K562 (cell line): ENCODE results near the gene NXT1. TPM values are rescaled to one million over a fixed set of nuclear protein-coding genes. Genes with fewer than 3 reads are reported as not detected.

ENCODE experiments used
- ATAC-seq: fragments of 200-7000 bp; cut with Tn5 transposase; 3 replicates; pipeline ENCODE4 v1.9.1; 2020; ENCODE audit warnings: moderate library complexity
- BruUV-seq: library from RNA; stranded (reverse); fragments of 400-500 nt; replicated peaks from 2 replicates; lab custom pipeline; 2021; lab: Mats Ljungman, UMichigan
- CTCF ChIA-PET: fragments of 300-600 bp; formaldehyde crosslinking; extraction: SDS; loops from one replicate; lab custom pipeline; 2021; ENCODE audit warnings: low intra/inter-chr PET ratio; lab: Yijun Ruan, JAX
- POLR2A ChIA-PET: fragments of 300-600, 350-650 bp; sonication (Branson Sonifier 250); formaldehyde crosslinking; extraction: SDS; loops from one replicate; lab custom pipeline; 2021; ENCODE audit warnings: antibody characterized with exemption, inconsistent platforms; lab: Yijun Ruan, JAX
- DNase-seq, 4 experiments: peaks; one replicate each; pipeline versions ENCODE4 v3.0.0 to v3.0.0-alpha.2; 2011 to 2018; ENCODE audit warnings: low spot score in 3 of 4, mixed read lengths in 3 of 4; ENCODE audit errors: extremely low read depth in 1 of 4
- FAIRE-seq: peaks from 2 replicates; lab custom pipeline; 2011; peaks lifted over from hg19 to GRCh38; lab: Jason Lieb, UNC
- H2AFZ ChIP-seq: 2 replicates; pipeline ENCODE4 v1.6.0; 2011; ENCODE audit warnings: low read depth, low read length, control low read depth, inconsistent platforms
- H3K27ac ChIP-seq: fragments of 200-600 bp; 3 replicates; pipeline ENCODE4 v1.8.0; 2011; ENCODE audit warnings: low read depth, mild to moderate bottlenecking, control low read depth, inconsistent platforms, low read length, moderate library complexity, mixed read lengths; ENCODE audit errors: extremely low read depth
- H3K27me3 ChIP-seq, 2 experiments: fragments of 300-600 bp in 1 of 2; 2 replicates in 1 of 2; 3 replicates in 1 of 2; pipeline versions ENCODE4 v1.6.0 to v1.8.0; 2011; ENCODE audit warnings: inconsistent platforms in 2 of 2, low read length in 2 of 2, mild to moderate bottlenecking in 1 of 2, mixed read lengths in 1 of 2, moderate library complexity in 1 of 2; ENCODE audit not compliant: control insufficient read depth in 2 of 2, insufficient read depth in 2 of 2
- H3K36me3 ChIP-seq: fragments of 300-600 bp; 3 replicates; pipeline ENCODE4 v1.8.0; 2011; ENCODE audit warnings: mild to moderate bottlenecking, low read length, inconsistent platforms; ENCODE audit not compliant: control insufficient read depth, insufficient read depth
- H3K4me1 ChIP-seq, 2 experiments: fragments of 200-600 bp in 1 of 2; replicated peaks in 1 of 2; 2 replicates in 1 of 2; 3 replicates in 1 of 2; pipeline versions ENCODE4 v1.5.1 to v1.8.0; 2011; ENCODE audit warnings: inconsistent platforms in 2 of 2, low read length in 2 of 2, mild to moderate bottlenecking in 1 of 2, mixed read lengths in 1 of 2, moderate library complexity in 1 of 2; ENCODE audit not compliant: control insufficient read depth in 2 of 2, insufficient read depth in 2 of 2
- H3K4me2 ChIP-seq: 2 replicates; pipeline ENCODE4 v1.6.1; 2011; ENCODE audit warnings: low read length, control low read depth, inconsistent platforms, mixed read lengths; ENCODE audit not compliant: insufficient read depth
- H3K4me3 ChIP-seq: fragments of 200-600 bp; sonication (generic), shearing (Covaris generic); 2 replicates; pipeline ENCODE4 v1.5.1; 2016; ENCODE audit warnings: control low read depth, inconsistent platforms
- H3K79me2 ChIP-seq: fragments of 200-600 bp; 3 replicates; pipeline ENCODE4 v1.8.0; 2011; ENCODE audit warnings: low read length, inconsistent platforms; ENCODE audit not compliant: control insufficient read depth, insufficient read depth
- H3K9ac ChIP-seq, 2 experiments: 2 replicates each; pipeline versions ENCODE4 v1.6.0 to v1.6.1; 2011; ENCODE audit warnings: low read depth in 2 of 2, low read length in 2 of 2, control low read depth in 1 of 2, inconsistent platforms in 1 of 2, mild to moderate bottlenecking in 1 of 2, mixed read lengths in 1 of 2; ENCODE audit not compliant: insufficient read depth in 1 of 2
- H3K9me1 ChIP-seq: one replicate; pipeline ENCODE4 v1.6.0; 2011; ENCODE audit warnings: inconsistent platforms, mild to moderate bottlenecking, low read length, moderate library complexity; ENCODE audit not compliant: control insufficient read depth, insufficient read depth
- H3K9me3 ChIP-seq: replicated peaks from 2 replicates; pipeline ENCODE4 v1.5.1; 2011; ENCODE audit warnings: low read depth, low read length, inconsistent platforms; ENCODE audit not compliant: control insufficient read depth, insufficient read depth
- H4K20me1 ChIP-seq: replicated peaks from 2 replicates; pipeline ENCODE4 v1.6.1; 2011; ENCODE audit warnings: low read length, inconsistent platforms, mixed read lengths; ENCODE audit not compliant: control insufficient read depth, insufficient read depth
- E2F5 ChIP-seq: sonication (generic); formaldehyde crosslinking; IDR thresholded peaks from 2 replicates; pipeline ENCODE4 v1.8.0; 2022; ENCODE audit warnings: mild to moderate bottlenecking, missing genetic modification reagents
- ESRRB ChIP-seq: fragments of 250-450 bp; sonication (Bioruptor Pico); IDR thresholded peaks from 2 replicates; pipeline ENCODE4 v1.5.0; 2020; ENCODE audit warnings: mild to moderate bottlenecking, moderate library complexity, borderline replicate concordance
- FOS ChIP-seq: IDR thresholded peaks from 3 replicates; pipeline ENCODE4 v1.6.1; 2011; ENCODE audit not compliant: insufficient read length; ENCODE audit errors: extremely low read depth
- MECOM ChIP-seq: fragments of 250-450 bp; sonication (Bioruptor Pico); IDR thresholded peaks from 2 replicates; pipeline ENCODE4 v1.8.0; 2022; ENCODE audit warnings: inconsistent platforms
- MED1 ChIP-seq: sonication (generic); formaldehyde crosslinking; IDR thresholded peaks from 2 replicates; pipeline ENCODE4 v1.8.1; 2023; ENCODE audit warnings: missing genetic modification reagents, borderline replicate concordance
- NR2F6 ChIP-seq: fragments of 450-650 bp; formaldehyde crosslinking; IDR thresholded peaks from 2 replicates; pipeline ENCODE4 v1.4.0; 2020; ENCODE audit warnings: mild to moderate bottlenecking
- NR4A1 ChIP-seq, 2 experiments: fragments of 250-450 bp in 1 of 2; fragments of 450-650 bp in 1 of 2; sonication (Bioruptor Pico) in 1 of 2; IDR thresholded peaks; 2 replicates each; pipeline versions ENCODE4 v1.4.0 to v1.6.1; 2016 to 2020; ENCODE audit warnings: mild to moderate bottlenecking in 2 of 2, missing compliant biosample characterization in 1 of 2, missing genetic modification characterization in 1 of 2, moderate library complexity in 1 of 2
- PTBP1 ChIP-seq: fragments of 200-400 bp; formaldehyde crosslinking; IDR thresholded peaks from 2 replicates; pipeline ENCODE4 v1.6.1; 2017; ENCODE audit warnings: low read depth, low read length
- TEAD4 ChIP-seq, 2 experiments: sonication (generic) in 1 of 2; formaldehyde crosslinking in 1 of 2; IDR thresholded peaks; 2 replicates each; pipeline versions ENCODE4 v1.6.1 to v1.8.0; 2012 to 2022; ENCODE audit warnings: borderline replicate concordance in 1 of 2, inconsistent platforms in 1 of 2, low read length in 1 of 2, mild to moderate bottlenecking in 1 of 2, missing genetic modification reagents in 1 of 2
- ZBTB34 ChIP-seq: fragments of 250-450 bp; sonication (Bioruptor Pico); IDR thresholded peaks from 2 replicates; pipeline ENCODE4 v1.8.0; 2021; ENCODE audit warnings: mild to moderate bottlenecking, moderate library complexity
- ZNF23 ChIP-seq: fragments of 250-450 bp; sonication (Bioruptor Pico); IDR thresholded peaks from 2 replicates; pipeline ENCODE4 v1.4.0; 2020; ENCODE audit warnings: mild to moderate bottlenecking
- ZNF644 ChIP-seq: fragments of 200-800 bp; sonication (Bioruptor generic); IDR thresholded peaks from 2 replicates; pipeline ENCODE4 v1.6.1; 2016; ENCODE audit warnings: low read depth, missing genetic modification characterization, missing compliant biosample characterization
- ZNF740 ChIP-seq, 3 experiments: fragments of 200-800 bp in 1 of 3; sonication (Bioruptor generic) in 1 of 3; sonication (generic) in 1 of 3; formaldehyde crosslinking in 1 of 3; IDR thresholded peaks; 2 replicates each; pipeline versions ENCODE4 v1.6.1 to v1.8.0; 2016 to 2022; ENCODE audit warnings: mild to moderate bottlenecking in 2 of 3, missing compliant biosample characterization in 2 of 3, missing genetic modification characterization in 2 of 3, missing genetic modification reagents in 1 of 3
- WGBS: fragments of 100-300 bp; shearing (Covaris generic); methylation state at CpG from one replicate; pipeline ENCODE4 v1.1.6; 2016; ENCODE audit warnings: low coverage, mixed read lengths; ENCODE audit not compliant: insufficient coverage; ENCODE audit errors: missing lambda C conversion rate; 5-methylcytosine and 5-hydroxymethylcytosine counted together
- in situ Hi-C: fragments of 300-500 bp; cut with MboI; formaldehyde crosslinking; loops from 4 replicates; pipeline ENCODE4 v1.15.0; 2018; ENCODE audit warnings: inconsistent platforms, mixed read lengths
- intact Hi-C: fragments of 100-400 bp; cut with micrococcal nuclease; formaldehyde crosslinking; loops from 2 replicates; pipeline ENCODE4 v1.14.2; 2022
- polyA plus RNA-seq, 8 experiments: library from polyadenylated mRNA; depleted of rRNA in 4 of 8; stranded (reverse) in 5 of 8; unstranded in 3 of 8; fragments of >200 nt; fragmentation: Nextera tagmentation in 2 of 8; fragmentation: Illumina TruSeq in 1 of 8; extraction: Ambion mirVana in 2 of 8; extraction: Trizol in 1 of 8; gene quantifications; 2 replicates each; pipeline versions ENCODE4 v1.2.1 to v1.2.3, GENCODE V29; 2011 to 2014; ENCODE audit warnings: inconsistent platforms in 1 of 8, missing spikeins in 1 of 8
- total RNA-seq, 7 experiments: library from RNA; depleted of rRNA in 6 of 7; stranded (reverse); fragments of >200 nt in 6 of 7; fragmentation: Illumina TruSeq in 2 of 7; extraction: Trizol in 2 of 7; gene quantifications; 2 replicates each; pipeline versions ENCODE4 v1.2.1 to v1.2.3, GENCODE V29; 2011 to 2021; ENCODE audit warnings: low replicate concordance in 1 of 7

Gene NXT1
- total and polyA plus RNA-seq, 9 of the 15 experiments (the other 6 are each of a cell fraction or from before 2014, with no cell fraction given), result 7.7 to 50.9 (median 35.6) TPM

- H3K4me1 ChIP-seq, result 0 out of 5 replicates have a peak, but pooled peaks cover 0 to 2% of the 10 kb centered on the region in 2 experiments
- no peaks in the 10 kb centered on the region for H3K9me3 ChIP-seq
- WGBS, result 75% methylated on average over 1 of the region's 1 CpG
- CTCF ChIA-PET, result no interaction called here
- peaks cover 3% of the 10 kb centered on the region; the same call in 2 of the 3 replicates for H3K79me2 ChIP-seq
- in situ Hi-C loops (no loop called here), intact Hi-C loops (no loop called here)
- ATAC-seq, result no peak
- no peak for FAIRE-seq
- POLR2A ChIA-PET, result interaction anchor here (1.1 to 1.6 kb wide), 3 partner anchors 15 to 33 kb away, joined by 3 to 5 read pairs (median 4); partner anchors contain the start of gene NAPB
- no peaks in the 10 kb centered on the region for H3K9me1 ChIP-seq
- BruUV-seq, result no TSS peak
- no peak overlapping the region for H3K9ac ChIP-seq
- peaks cover 67% of the 10 kb centered on the region for H3K36me3 ChIP-seq
- H3K4me2 ChIP-seq, result no peak overlapping the region
- no peak for TF ChIP-seq ZNF23
- no peak for TF ChIP-seq ZNF740 (CRISPR knock-in tag; IDR thresholded peaks at IDR 0.05)
- no peak for TF ChIP-seq ZNF740 (tag; IDR thresholded peaks at IDR 0.05)
- no peak for TF ChIP-seq NR4A1 (CRISPR knock-in tag; IDR thresholded peaks at IDR 0.05)
- TF ChIP-seq NR4A1 (tag; IDR thresholded peaks at IDR 0.05), result no peak
- no peak for TF ChIP-seq FOS
- TF ChIP-seq TEAD4 (IDR thresholded peaks at IDR 0.05; ENCODE audit: low read length), result no peak
- no peak for TF ChIP-seq TEAD4 (CRISPR knock-in tag; IDR thresholded peaks at IDR 0.05; ENCODE audit: borderline replicate concordance)
- TF ChIP-seq E2F5, result no peak
- no peak for TF ChIP-seq ZNF644 (tag)
- TF ChIP-seq MED1, result no peak
- no peak for TF ChIP-seq ZBTB34 (CRISPR knock-in tag)
- TF ChIP-seq ESRRB (CRISPR knock-in tag), result no peak
- TF ChIP-seq PTBP1, result no peak
- TF ChIP-seq MECOM (CRISPR knock-in tag), result no peak
- TF ChIP-seq NR2F6, result no peak
- no peak overlapping the region for H2AFZ ChIP-seq
- H3K27ac ChIP-seq, result no peak overlapping the region
- DNase-seq, result no peak
- no peaks in the 10 kb centered on the region for H4K20me1 ChIP-seq
- H3K27me3 ChIP-seq, result no peaks in the 10 kb centered on the region
- no peak overlapping the region for H3K4me3 ChIP-seq
Measured at GRCh38 chr20:23390091-23390774, 39.6 kb downstream of the NXT1 start.
